OCI-LY3 (cell line): ENCODE data around the gene AGBL5.

Source experiments
- CTCF ChIP-seq: fragments of 200-600, 300-600 bp; sonication (generic); IDR thresholded peaks from 2 replicates; pipeline ENCODE4 v1.5.1; 2014; ENCODE audit warnings: antibody characterized with exemption, low read length, low read depth
- EZH2phosphoT487 ChIP-seq: fragments of 200-600 bp; shearing (Covaris generic); IDR thresholded peaks from 2 replicates; pipeline ENCODE4 v1.6.1; 2018; ENCODE audit warnings: antibody characterized with exemption, mixed run types, low read depth

GRCh38 chr2:27082773-27083409 lies 31.4 kb downstream of the AGBL5 start:
- TF ChIP-seq CTCF (no peak), EZH2phosphoT487 (no peak)
